K562 (cell line): Measurements from ENCODE around the gene AMMECR1L. TPM values are rescaled to one million over a fixed set of nuclear protein-coding genes. Genes with fewer than 3 reads are reported as not detected.

Experiments used
- CCNT2 ChIP-seq: IDR thresholded peaks from 2 replicates; pipeline ENCODE4 v1.6.1; 2011; ENCODE audit warnings: borderline replicate concordance, low read depth, mild to moderate bottlenecking, moderate library complexity, mixed read lengths, low read length; ENCODE audit not compliant: insufficient read length; ENCODE audit errors: extremely low read depth
- HIVEP1 ChIP-seq: fragments of 250-450 bp; sonication (Bioruptor Pico); IDR thresholded peaks from 2 replicates; pipeline ENCODE4 v1.4.0; 2020; ENCODE audit warnings: mild to moderate bottlenecking
- KDM1A ChIP-seq, 2 experiments: fragments of 450-650 bp; IDR thresholded peaks; 2 replicates each; pipeline ENCODE4 v1.6.1; 2016; ENCODE audit warnings: mild to moderate bottlenecking in 2 of 2
- RBM34 ChIP-seq: fragments of 200-400 bp; formaldehyde crosslinking; IDR thresholded peaks from 2 replicates; pipeline ENCODE4 v1.6.1; 2018; ENCODE audit warnings: low read length, borderline replicate concordance; ENCODE audit not compliant: insufficient read depth
- U2AF2 ChIP-seq: fragments of 200-400 bp; formaldehyde crosslinking; optimal IDR thresholded peaks from 2 replicates; pipeline ENCODE3; 2017; ENCODE audit warnings: low read depth, mild to moderate bottlenecking, low read length
- ZNF274 ChIP-seq: IDR thresholded peaks from 2 replicates; pipeline ENCODE4 v1.6.1; 2011; ENCODE audit warnings: low read depth, mild to moderate bottlenecking, low read length, moderate library complexity, borderline replicate concordance
- ZNF354B ChIP-seq: fragments of 250-450 bp; sonication (Bioruptor Pico); IDR thresholded peaks from 2 replicates; pipeline ENCODE4 v1.4.0; 2020
- ZNF76 ChIP-seq: fragments of 250-450 bp; sonication (Bioruptor Pico); IDR thresholded peaks from 2 replicates; pipeline ENCODE4 v1.4.0; 2020; ENCODE audit warnings: mild to moderate bottlenecking, moderate library complexity, borderline replicate concordance
- ZSCAN29 ChIP-seq: fragments of 450-650 bp; IDR thresholded peaks from 2 replicates; pipeline ENCODE4 v1.6.1; 2017
- polyA plus RNA-seq, 8 experiments: library from polyadenylated mRNA; depleted of rRNA in 4 of 8; stranded (reverse) in 5 of 8; unstranded in 3 of 8; fragments of >200 nt; fragmentation: Nextera tagmentation in 2 of 8; fragmentation: Illumina TruSeq in 1 of 8; extraction: Ambion mirVana in 2 of 8; extraction: Trizol in 1 of 8; gene quantifications; 2 replicates each; pipeline versions ENCODE4 v1.2.1 to v1.2.3, GENCODE V29; 2011 to 2014; ENCODE audit warnings: inconsistent platforms in 1 of 8, missing spikeins in 1 of 8
- total RNA-seq, 7 experiments: library from RNA; depleted of rRNA in 6 of 7; stranded (reverse); fragments of >200 nt in 6 of 7; fragmentation: Illumina TruSeq in 2 of 7; extraction: Trizol in 2 of 7; gene quantifications; 2 replicates each; pipeline versions ENCODE4 v1.2.1 to v1.2.3, GENCODE V29; 2011 to 2021; ENCODE audit warnings: low replicate concordance in 1 of 7
- TF ChIP-seq, protein P1 (sequence below): sonication (generic); formaldehyde crosslinking; IDR thresholded peaks from 2 replicates; pipeline ENCODE4 v1.8.1; 2023; ENCODE audit warnings: mild to moderate bottlenecking, missing genetic modification reagents
- TF ChIP-seq, protein P2 (sequence below): fragments of 250-450 bp; sonication (Bioruptor Pico); IDR thresholded peaks from 2 replicates; pipeline ENCODE4 v1.8.0; 2022; ENCODE audit warnings: inconsistent platforms, mild to moderate bottlenecking, moderate library complexity, borderline replicate concordance
- TF ChIP-seq, protein P3 (sequence below), 2 experiments: fragments of 450-650 bp; formaldehyde crosslinking in 1 of 2; IDR thresholded peaks; 2 replicates each; pipeline versions ENCODE4 v1.4.0 to v1.6.1; 2014 to 2020; ENCODE audit warnings: mild to moderate bottlenecking in 2 of 2, borderline replicate concordance in 1 of 2, low read depth in 1 of 2
- TF ChIP-seq, protein P4 (sequence below): fragments of 450-650 bp; formaldehyde crosslinking; IDR thresholded peaks from 2 replicates; pipeline ENCODE4 v1.4.0; 2022; ENCODE audit warnings: missing genetic modification characterization

Gene AMMECR1L
- total and polyA plus RNA-seq, 9 of the 15 experiments (the other 6 are each of a cell fraction or from before 2014, with no cell fraction given): 3.7 to 15.3 (median 9.1) TPM

DNA sequence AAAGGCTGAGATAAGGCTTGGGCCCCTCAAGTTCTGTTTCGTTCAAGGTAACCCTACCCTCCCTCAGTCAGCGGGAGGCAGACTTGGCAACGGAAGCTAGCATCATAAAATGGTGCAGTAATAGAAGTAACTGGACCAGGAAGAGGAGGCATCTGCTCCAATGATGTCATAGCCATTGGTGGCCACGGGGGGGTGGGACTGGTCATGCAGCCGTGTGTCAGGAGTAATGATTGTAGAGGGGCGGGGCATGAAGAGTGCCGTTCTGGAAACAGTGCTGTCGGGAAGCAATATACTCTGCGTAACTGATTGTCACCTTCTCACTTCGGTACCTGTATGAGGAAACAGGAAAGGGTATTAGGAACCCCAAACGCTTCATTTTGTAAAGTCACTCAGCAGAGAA, 20.9 kb downstream of the AMMECR1L start (continued):
- TF ChIP-seq, protein P1, sequence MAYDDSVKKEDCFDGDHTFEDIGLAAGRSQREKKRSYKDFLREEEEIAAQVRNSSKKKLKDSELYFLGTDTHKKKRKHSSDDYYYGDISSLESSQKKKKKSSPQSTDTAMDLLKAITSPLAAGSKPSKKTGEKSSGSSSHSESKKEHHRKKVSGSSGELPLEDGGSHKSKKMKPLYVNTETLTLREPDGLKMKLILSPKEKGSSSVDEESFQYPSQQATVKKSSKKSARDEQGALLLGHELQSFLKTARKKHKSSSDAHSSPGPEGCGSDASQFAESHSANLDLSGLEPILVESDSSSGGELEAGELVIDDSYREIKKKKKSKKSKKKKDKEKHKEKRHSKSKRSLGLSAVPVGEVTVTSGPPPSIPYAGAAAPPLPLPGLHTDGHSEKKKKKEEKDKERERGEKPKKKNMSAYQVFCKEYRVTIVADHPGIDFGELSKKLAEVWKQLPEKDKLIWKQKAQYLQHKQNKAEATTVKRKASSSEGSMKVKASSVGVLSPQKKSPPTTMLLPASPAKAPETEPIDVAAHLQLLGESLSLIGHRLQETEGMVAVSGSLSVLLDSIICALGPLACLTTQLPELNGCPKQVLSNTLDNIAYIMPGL (CRISPR knock-in tag): no peak
- TF ChIP-seq, protein P2, sequence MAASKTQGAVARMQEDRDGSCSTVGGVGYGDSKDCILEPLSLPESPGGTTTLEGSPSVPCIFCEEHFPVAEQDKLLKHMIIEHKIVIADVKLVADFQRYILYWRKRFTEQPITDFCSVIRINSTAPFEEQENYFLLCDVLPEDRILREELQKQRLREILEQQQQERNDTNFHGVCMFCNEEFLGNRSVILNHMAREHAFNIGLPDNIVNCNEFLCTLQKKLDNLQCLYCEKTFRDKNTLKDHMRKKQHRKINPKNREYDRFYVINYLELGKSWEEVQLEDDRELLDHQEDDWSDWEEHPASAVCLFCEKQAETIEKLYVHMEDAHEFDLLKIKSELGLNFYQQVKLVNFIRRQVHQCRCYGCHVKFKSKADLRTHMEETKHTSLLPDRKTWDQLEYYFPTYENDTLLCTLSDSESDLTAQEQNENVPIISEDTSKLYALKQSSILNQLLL (CRISPR knock-in tag): no peak
- TF ChIP-seq, protein P3, sequence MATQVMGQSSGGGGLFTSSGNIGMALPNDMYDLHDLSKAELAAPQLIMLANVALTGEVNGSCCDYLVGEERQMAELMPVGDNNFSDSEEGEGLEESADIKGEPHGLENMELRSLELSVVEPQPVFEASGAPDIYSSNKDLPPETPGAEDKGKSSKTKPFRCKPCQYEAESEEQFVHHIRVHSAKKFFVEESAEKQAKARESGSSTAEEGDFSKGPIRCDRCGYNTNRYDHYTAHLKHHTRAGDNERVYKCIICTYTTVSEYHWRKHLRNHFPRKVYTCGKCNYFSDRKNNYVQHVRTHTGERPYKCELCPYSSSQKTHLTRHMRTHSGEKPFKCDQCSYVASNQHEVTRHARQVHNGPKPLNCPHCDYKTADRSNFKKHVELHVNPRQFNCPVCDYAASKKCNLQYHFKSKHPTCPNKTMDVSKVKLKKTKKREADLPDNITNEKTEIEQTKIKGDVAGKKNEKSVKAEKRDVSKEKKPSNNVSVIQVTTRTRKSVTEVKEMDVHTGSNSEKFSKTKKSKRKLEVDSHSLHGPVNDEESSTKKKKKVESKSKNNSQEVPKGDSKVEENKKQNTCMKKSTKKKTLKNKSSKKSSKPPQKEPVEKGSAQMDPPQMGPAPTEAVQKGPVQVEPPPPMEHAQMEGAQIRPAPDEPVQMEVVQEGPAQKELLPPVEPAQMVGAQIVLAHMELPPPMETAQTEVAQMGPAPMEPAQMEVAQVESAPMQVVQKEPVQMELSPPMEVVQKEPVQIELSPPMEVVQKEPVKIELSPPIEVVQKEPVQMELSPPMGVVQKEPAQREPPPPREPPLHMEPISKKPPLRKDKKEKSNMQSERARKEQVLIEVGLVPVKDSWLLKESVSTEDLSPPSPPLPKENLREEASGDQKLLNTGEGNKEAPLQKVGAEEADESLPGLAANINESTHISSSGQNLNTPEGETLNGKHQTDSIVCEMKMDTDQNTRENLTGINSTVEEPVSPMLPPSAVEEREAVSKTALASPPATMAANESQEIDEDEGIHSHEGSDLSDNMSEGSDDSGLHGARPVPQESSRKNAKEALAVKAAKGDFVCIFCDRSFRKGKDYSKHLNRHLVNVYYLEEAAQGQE (IDR thresholded peaks at IDR 0.05; ENCODE audit: borderline replicate concordance): no peak
- TF ChIP-seq, protein P3 (CRISPR knock-in tag; IDR thresholded peaks at IDR 0.05; ENCODE audit: low read depth): no peak
- TF ChIP-seq, protein P4, sequence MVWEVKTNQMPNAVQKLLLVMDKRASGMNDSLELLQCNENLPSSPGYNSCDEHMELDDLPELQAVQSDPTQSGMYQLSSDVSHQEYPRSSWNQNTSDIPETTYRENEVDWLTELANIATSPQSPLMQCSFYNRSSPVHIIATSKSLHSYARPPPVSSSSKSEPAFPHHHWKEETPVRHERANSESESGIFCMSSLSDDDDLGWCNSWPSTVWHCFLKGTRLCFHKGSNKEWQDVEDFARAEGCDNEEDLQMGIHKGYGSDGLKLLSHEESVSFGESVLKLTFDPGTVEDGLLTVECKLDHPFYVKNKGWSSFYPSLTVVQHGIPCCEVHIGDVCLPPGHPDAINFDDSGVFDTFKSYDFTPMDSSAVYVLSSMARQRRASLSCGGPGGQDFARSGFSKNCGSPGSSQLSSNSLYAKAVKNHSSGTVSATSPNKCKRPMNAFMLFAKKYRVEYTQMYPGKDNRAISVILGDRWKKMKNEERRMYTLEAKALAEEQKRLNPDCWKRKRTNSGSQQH (CRISPR knock-in tag): no peak
- TF ChIP-seq ZNF76 (CRISPR knock-in tag): no peak
- TF ChIP-seq ZNF274: no peak
- no peak for TF ChIP-seq U2AF2
- TF ChIP-seq CCNT2: no peak
- TF ChIP-seq KDM1A (IDR thresholded peaks at IDR 0.05): no peak
- TF ChIP-seq ZSCAN29: no peak
- TF ChIP-seq HIVEP1 (CRISPR knock-in tag): no peak
- TF ChIP-seq RBM34: no peak
- TF ChIP-seq ZNF354B (CRISPR knock-in tag): no peak
